Measurements from ENCODE around the gene TMPRSS9.
A peak's percentile ranks its signal among the peaks of the same experiment; 100 is the strongest.
"Not testable (repeated sequence)": the region's sequence is repeated elsewhere in the genome, so short reads cannot be mapped to it uniquely, and the experiment has no call there.

Gene TMPRSS9

DNA sequence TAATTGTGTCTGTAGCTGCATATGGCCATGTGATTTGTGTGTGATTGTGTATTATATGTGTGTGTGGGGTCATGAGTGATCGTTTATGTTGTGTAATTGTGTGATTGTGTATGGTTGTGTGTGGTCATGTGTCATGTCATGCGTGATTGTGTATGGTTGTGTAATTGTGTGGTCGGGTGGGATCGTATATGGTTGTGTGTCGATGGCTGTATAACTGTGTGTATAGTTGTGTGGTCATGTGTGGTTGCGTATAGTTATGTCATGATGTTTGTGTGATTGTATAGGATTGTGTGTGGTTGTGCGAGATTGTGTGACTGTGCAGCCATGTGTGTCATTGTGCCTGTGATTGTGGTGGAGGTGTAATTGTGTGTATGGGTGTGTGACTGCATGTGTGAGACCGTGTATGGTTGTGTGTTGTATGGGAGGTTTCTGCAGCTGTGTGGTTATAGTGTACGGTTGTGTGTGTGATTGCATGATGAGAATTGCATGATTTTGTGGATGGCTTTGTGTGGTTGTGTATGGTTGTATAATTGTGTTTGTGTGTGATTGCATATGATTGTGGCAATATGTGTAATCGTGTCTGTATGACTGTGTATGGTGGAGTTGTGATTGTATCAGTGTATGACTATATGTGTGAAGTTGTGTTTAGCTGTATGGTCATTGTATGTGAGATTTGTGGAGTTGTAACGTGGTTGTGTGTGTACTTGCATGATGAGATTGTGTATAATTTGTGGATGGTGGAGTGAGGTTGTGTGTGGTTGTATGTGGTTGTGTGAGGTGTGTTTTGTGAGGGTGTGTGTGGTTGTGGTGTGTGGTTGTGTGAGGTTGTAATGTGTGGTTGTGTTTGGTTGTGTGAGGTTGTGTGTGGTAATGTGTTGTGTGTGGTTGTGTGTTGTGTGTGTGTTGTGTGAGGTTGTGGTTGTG, 2.2 kb downstream of the TMPRSS9 start:
- no peak for DNase-seq (ENCODE audit: low read depth)

DNA sequence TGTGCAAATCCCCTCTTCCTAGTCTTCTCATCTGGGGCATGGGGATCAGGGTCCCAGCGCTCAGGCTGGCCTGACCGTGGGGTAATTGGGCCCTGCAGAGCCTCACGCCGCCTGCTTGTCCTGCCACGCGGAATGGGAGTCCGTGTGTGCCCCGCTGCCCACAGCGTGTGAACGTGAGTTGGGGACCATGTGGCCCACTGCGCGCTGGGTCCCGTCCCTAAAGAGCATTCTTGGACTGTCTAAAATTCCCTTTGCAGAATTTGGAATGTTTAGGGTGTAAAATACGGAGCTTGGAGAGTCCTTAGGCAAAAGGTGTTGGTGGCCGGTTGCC, 2.9 kb downstream of the TMPRSS9 start:
- DNase-seq (ENCODE audit: low read depth), result no peak

DNA sequence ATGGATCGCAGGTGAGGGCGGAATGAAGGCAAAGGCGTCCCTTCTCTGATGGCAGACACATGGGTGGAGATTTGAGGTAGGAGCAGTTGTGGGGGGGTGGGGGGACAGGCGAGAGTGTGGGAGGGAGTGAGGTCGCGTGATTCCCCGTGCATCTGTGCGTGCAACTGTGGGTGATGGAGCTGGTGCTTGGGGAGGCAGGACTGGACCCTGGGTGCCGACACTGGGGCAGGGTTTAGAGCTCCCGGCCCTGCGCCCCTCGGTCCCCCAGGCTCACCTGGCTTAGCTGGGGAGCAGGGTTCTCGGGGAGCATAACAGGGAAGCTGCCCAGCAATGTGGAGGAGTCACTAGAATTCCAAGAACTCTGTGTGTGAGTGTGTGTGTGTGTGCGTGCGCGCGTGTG, 3.4 kb downstream of the TMPRSS9 start:
- no peak for DNase-seq (ENCODE audit: low read depth)

DNA sequence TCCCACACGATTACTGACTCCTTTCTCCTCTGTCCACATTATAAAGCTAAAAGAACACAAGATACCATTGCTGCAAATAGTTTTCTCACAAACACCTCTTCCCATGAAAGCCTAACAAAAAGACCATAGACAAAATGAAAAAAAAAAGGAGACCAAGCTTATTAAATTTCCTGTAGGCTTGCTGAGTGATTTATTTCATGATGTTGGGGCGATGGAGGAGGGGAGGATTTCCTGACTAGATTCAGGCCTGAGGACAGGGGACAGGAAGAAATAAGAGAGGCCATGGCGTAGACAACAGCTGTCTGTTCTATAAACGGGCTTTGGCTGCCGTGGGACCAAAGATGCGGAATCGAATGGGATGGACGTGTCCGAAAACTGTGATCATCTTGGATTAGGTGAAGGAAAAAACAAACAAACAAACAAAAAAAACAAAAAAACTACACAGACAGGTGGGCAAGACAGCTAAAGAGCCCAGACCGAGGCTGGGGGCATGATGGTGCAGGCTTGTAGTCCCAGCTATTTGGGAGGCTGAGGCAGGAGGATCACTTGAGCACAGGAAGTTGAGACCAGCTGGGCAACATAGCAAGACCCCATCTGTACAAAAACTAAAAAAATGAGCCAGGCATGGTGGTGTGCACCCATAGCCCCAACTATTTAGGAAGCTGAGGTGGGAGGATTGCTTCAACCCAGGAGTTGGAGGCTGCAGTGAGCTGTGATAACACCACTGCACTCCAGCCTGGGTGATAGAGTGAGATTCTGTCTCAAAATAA, 5.3 kb downstream of the TMPRSS9 start:
- no peak for DNase-seq (ENCODE audit: low read depth)

DNA sequence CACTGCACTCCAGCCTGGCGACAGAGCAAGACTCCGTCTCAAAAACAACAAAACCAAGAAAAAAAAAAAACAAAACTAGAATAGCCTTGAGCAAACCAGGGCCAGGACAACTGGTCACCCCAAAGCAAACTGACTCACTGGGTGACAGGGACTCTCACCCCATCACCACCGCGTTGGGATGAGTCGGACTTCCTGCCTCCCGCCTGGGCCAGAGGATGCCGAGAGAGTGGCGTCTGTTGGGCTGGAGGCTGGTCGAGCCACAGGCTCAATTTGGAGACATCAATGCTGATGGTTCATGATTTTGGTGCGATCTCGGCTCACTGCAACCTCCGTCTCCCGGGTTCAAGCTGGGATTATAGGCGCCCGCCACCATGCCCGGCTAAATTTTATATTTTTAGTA, 11.6 kb downstream of the TMPRSS9 start:
- DNase-seq (ENCODE audit: low read depth), result no peak

DNA sequence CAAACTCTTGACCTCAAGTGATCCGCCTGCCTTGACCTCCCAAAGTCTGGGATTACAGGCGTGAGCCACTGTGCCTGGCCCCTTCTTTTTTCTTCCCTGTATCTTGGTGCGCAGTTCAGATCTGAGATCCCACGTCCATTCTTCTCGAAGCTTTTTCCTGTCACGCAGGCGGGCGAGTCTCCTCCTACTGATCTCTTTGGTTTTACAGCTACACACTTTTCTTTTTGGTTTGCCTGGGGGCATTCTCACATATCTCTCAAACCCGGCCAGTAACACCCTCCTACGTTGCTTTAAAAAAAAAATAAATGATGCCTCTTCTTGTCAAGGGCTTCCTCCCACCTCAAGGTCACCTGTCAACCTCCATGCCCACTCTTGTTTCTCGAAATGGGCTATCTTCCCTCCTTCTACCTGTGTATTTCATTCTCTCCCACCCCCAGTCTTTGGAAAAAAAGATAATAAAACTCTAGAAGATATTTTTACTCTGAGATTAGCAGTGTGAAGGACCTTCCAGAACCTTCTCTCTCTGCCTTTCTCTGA, 12.1 kb downstream of the TMPRSS9 start:
- DNase-seq (ENCODE audit: low read depth), result no peak

DNA sequence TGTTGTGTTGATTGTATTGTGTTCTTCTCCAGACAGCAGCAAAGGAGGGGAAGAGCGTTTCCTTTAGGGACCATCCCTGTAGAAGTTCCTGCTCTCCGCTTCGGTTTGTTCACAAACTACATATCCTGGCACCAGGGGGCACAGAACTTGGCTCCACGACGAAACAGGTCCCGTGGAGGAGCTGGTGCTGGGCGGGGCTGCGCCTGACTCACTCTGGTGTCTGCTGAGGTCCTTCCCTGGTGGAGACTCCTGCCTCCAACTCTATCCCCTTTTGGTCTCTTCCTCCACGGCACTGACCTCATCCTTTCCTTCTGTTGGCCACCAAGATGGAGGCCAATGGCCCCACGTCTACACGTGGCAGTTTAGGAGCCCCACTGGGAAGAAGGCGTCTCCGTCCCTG, 14.7 kb downstream of the TMPRSS9 start:
- DNase-seq (ENCODE audit: low read depth), result no peak

DNA sequence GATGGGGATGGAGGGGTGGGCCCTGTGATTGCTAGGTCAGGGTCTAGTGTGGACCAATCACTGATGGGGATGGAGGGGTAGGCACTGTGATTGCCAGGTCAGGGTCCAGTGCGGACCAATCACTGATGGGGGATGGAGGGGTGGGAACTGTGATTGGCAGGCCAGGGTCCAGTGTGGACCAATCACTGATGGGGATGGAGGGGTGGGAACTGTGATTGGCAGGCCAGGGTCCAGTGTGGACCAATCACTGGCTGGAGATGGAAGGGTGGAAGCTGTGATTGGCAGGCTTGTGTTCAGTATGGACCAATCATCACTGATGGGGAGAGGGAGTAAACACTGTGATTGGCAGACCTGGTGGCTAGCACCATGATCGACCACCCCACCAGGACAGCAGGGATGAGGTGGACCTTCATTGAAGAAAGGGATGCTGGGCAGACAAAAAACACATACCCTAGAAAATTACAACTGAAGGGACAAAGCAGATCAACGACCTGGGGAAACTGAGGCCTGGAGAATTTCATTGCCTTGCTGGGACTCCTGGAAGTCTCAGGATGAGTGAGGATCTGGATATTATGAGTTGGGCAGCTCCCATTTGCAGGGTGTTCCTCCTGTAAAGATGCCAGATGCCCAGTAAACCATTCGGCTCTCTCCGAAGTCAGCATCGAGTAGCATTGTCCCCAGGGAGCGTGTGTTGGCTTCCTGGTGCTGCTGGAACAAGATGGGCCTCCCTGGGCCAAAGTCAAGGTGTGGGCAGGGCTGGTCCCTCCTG, 15.5 kb downstream of the TMPRSS9 start:
- no peak for DNase-seq (ENCODE audit: low read depth)

DNA sequence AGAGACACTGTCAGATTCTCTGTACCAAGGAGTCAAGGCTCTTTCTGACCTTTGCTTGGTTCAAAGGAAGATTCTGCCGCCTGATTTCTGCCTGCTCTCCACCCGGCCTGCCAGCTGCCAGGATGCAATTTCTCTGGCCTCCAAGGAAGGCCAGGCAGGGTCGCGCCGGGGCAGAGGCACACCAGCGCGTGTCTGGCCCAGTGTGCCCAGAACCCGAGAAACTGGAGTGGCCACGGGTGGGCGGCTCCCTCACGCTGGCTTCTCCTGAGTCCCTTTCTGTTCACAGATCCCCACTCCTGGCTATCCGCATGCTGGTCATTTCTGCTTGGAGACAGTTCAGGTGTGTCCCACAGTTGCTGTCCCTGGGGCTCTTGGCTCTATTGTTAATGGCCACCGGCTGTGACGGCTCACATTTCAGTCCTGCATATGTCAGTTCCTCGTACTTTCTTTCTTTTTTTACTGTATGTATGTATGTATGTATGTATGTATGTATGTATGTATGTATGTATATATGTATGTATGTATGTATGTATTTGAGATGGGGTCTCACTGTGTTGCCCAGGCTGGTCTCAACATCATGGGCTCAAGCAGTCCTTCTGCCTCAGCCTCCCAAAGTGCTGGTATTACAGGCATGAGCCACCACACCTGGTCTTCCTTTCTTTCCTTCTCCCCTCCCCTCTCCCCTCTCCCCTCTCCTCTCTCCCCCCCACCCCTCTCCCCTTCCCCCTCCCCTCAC, 16.9 kb downstream of the TMPRSS9 start:
- no peak for DNase-seq (ENCODE audit: low read depth)

DNA sequence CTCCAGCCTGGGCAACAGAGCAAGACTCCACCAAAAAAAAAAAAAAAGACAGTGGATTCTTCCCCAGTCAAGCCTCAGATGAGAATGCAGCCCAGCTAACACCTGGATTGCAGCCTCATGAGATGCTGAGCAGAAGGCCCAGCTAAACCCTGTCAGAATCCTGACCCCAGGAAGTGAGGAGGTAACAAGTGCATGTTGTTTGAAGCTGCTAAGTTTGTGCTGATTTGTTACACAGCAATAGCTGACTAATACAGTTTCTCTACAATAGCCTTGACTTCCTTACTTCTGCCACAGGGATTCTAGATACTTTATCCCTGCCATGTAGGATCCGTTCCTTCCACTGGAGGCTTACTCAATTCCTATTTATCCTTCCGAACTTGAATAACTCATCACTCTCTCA, 20.5 kb downstream of the TMPRSS9 start:
- DNase-seq (ENCODE audit: low read depth), result no peak

DNA sequence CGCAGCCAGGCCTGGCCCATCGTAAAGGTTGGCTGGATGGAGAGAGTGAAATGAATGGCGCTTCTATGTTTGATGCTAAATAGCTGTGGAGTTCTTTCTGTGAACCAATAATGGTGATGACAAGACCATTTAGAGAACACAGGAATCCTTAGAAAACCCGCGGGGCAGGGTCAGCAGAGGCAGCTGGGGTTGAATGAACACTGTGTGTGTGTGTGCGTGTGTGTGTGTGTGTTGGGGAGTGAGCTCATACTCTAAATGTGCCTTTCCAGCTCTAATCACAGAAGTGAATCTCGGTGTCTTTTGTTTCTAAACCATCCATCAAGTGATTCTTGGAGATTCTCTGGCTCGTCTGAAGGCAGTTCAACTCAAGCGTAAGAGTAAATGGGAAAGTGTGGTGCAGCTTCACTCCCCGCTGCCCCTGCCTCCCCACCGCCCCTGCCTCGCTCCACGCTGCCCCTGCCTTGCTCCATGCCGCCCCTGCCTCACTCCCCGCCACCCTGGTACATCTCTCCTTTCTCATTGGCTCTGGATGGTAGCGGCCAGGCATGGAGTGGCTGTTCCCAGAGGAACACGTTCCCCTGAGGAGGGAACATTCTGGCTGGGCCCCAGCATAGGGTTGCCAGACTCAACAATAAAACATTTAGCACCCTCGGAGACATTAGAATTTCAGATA, 21.2 kb downstream of the TMPRSS9 start:
- DNase-seq (ENCODE audit: low read depth), result no peak

DNA sequence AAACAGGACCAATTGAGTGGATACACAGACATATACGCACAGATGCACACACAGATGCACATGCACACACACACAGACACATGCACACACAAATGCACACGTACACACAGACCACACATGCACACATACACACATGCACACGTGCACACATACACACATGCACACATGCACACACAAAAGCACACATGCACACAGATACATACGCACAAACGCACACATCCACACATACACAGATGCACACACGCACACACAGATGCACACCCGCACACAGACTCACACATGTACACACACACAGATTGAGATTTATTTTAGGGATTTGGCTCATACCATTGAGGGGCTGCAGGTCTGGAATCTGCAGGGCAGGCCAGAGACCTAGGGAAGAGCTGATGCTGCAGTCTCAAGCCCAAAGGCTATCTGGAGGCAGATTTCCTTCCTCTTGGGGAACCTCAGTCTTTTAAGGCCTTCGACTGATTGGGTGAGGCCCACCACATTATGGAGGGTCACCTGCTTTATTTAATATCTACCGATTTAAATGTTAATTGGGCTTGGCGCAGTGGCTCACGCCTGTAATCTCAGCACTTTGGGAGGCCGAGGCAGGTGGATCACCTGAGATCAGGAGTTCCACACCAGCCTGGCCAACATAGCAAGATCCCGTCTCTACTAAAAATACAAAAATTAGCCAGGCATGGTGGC, 22.6 kb downstream of the TMPRSS9 start:
- DNase-seq (ENCODE audit: low read depth), result no peak

DNA sequence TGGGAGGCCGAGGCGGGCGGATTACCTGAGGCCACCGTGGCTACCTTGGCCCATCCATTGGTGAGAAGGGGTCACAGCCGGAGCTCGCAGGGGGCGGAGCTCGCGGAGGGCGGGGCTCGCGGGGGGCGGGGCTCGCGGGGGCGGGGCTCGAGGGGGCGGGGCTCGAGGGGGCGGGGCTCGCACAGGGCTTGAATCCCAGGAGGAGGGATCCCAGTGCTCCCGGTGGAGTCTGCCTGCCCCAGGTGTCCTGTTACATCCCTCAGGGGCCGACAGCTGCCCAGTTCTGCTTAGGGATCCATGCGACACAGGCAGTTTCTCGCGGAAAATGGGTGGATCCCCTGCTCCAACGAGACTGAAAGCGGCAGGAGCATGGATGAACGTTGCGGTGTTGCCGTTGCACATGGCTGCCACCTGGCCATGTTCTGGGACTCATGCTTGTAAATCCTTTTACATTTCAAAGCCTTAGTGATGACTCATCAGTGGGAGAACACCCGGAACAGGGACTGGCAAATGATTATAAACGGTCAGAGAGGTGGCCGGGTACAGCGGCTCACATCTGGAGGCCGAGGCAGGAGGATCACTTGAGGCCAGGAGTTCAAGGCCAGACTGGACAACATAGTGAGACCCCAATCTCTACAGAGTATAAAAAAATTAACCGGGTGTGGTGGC, 25.1 kb downstream of the TMPRSS9 start:
- DNase-seq (ENCODE audit: low read depth), result peak; percentile 67

DNA sequence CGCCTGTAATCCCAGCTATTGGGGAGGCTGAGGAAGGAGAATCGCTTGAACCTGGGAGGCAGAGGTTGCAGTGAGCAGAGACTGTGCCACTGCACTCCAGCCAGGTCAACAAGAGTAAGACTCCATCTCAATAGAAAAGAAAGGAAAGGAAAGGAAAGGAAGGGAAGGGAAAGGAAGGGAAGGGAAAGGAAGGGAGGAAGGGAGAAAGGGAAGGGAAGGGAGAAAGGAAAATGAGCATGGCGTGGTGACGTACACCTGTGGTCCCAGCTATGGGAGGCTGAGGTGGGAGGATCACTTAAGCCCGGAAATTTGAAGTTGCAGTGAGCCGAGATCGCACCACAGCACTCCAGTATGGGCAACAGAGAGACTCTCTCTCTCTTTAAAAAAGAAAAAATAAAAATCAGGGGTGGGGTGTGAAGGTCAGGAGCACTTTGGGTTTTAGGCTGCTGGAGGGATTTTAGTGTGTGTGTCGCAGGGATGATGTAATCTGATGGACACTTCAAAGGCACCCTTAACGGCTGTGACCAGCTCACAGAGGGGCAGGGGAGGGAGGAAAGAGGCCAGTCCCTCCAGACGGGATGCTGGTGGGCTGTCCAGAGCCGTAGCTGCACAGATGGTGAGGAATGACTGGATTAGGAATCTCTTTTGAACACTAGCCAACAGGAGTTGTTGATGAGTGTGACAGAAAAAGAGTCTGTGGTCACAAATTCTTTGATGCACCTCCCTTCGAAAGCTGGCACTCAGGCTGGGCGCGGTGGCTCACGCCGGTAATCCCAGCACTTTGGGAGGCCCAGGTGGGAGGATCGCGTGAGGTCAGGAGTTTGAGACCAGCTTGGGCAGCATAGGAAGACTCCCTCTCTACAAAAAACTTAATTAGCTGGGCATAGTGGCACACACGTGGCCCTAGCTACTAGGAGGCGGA, 27.6 kb downstream of the TMPRSS9 start:
- DNase-seq (ENCODE audit: low read depth), result no peak

DNA sequence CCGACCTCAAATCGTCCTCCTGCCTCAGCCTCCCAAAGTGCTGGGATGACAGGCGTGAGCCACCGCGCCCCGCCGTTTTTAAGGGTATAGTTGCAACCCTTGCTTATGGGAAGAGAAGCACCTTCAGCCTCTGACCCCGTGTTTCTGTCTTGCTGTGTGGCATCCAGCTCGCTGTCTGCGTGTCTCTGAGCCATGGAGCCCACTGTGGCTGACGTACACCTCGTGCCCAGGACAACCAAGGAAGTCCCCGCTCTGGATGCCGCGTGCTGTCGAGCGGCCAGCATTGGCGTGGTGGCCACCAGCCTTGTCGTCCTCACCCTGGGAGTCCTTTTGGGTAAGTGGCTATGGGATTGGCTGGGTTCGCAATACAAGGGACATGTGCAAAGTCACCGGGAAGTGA, 29.5 kb downstream of the TMPRSS9 start:
- DNase-seq (ENCODE audit: low read depth), result no peak

DNA sequence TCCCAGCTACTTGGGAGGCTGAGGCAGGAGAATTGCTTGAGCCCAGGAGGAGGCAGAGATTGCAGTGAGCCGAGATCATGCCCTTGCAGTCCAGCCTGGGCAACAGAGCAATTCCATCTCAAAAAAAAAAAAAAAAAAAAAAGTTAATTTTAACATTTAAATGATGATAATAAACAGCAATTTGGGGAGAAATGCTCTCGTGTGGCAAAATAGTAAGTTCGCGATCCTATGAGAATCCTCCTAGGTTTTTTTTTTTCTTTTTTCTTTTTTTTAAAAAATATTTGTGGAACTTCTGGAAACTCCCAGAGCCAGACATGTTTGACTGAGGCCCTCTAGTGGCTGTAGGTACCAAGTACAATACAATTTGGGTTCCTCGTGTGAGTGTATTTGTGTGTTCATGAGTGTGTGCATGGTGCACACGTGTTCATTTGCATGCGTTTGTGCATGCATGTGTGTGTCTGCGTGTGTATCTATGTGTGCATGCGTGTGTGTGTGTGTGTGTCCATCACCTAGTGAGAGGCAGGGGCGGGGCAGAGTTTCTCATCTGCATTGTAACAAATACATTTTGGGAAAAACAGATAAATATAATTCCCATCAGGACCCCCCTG, 31.2 kb downstream of the TMPRSS9 start:
- peak; percentile 53 for DNase-seq (ENCODE audit: low read depth)

DNA sequence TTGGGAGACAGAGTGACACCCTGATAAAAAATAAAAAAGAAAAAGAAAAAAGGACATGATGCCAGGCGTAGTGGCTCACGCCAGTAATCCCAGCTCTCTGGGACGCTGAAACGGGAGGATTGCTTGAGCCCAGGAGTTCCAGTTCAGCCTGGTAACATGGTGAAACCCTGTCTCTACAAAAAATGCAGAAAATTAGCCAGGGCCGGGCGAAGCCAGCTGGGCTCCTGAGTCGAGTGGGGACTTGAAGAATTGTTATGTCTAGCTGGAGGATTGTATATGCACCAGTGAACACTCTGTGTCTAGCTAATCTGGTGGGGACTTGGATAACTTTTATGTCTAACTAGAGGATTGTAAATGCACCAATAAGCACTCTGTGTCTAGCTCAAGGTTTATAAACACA, 32.3 kb downstream of the TMPRSS9 start:
- DNase-seq (ENCODE audit: low read depth), result no peak

DNA sequence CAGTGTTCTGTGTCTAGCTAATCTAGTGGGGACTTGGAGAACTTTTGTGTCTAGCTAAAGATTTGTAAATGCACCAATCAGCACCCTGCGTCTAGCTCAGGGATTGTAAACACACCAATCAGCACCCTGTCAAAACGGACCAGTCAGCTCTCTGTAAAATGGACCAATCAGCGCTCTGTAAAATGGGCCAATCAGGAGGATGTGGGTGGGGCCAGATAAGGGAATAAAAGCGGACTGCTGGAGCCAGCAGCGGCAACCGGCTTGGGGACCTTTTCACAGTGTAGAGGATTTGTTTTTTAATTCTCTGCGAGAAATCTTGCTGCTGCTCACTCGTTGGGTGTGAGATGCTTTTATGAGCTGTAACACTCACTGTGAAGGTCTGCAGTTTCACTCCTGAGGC, 32.8 kb downstream of the TMPRSS9 start:
- not testable (repeated sequence) for DNase-seq (ENCODE audit: low read depth)

Measured in fibroblast of the conjunctiva (primary cell).